Measurements from ENCODE around the gene SAXO1. TPM values are rescaled to one million over a fixed set of nuclear protein-coding genes. Genes with fewer than 3 reads are reported as not detected.

Gene SAXO1
- total RNA-seq, 1 donor from 2014 or later: 0.09 TPM

DNA sequence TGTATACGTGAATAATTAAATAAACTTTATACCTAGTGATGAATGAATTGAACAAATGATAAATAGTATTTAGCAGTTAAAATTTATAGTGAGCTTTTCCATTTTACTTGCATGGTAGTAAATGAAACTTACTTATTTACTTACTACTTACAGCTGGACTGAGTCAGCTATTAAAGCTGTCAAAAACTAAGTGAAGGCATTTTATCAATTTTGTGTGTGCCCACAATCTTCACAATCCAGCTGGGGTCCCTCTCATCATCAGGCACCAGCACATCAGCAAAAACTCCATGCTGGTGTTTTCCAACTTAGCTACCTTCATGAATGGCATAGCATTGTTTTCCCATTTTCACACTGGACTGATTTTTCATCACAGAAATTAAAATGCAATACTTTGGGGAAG, 81.1 kb downstream of the SAXO1 start:
- Mint-ChIP-seq H3K27me3 (ENCODE audit: insufficient read depth, low read depth) (peaks cover 5% of the 10 kb centered on the region), H3K4me1 (no peaks in the 10 kb centered on the region), H3K9me3 (no peaks in the 10 kb centered on the region), H3K36me3 (no peaks in the 10 kb centered on the region), H3K27ac (no peak overlapping the region), H3K4me3 (no peak overlapping the region)
- Histone ChIP-seq H3K27ac (no peak overlapping the region), H3K9ac (no peak overlapping the region), H3K4me1 (no peaks in the 10 kb centered on the region), H3F3A (ENCODE audit: low read depth) (no peaks in the 10 kb centered on the region), H3K79me2 (ENCODE audit: low read depth) (no peaks in the 10 kb centered on the region), H3K4me2 (no peak overlapping the region), H4K20me1 (ENCODE audit: low read depth) (no peaks in the 10 kb centered on the region), H2AFZ (replicated peaks) (no peak overlapping the region), H3K36me3 (no peaks in the 10 kb centered on the region), H3K27me3 (no peaks in the 10 kb centered on the region), H3K4me3 (no peak overlapping the region), H3K9me3 (ENCODE audit: low read depth) (no peaks in the 10 kb centered on the region)
- TF ChIP-seq, protein P1, sequence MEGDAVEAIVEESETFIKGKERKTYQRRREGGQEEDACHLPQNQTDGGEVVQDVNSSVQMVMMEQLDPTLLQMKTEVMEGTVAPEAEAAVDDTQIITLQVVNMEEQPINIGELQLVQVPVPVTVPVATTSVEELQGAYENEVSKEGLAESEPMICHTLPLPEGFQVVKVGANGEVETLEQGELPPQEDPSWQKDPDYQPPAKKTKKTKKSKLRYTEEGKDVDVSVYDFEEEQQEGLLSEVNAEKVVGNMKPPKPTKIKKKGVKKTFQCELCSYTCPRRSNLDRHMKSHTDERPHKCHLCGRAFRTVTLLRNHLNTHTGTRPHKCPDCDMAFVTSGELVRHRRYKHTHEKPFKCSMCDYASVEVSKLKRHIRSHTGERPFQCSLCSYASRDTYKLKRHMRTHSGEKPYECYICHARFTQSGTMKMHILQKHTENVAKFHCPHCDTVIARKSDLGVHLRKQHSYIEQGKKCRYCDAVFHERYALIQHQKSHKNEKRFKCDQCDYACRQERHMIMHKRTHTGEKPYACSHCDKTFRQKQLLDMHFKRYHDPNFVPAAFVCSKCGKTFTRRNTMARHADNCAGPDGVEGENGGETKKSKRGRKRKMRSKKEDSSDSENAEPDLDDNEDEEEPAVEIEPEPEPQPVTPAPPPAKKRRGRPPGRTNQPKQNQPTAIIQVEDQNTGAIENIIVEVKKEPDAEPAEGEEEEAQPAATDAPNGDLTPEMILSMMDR (IDR thresholded peaks at IDR 0.05): no peak
- TF ChIP-seq EZH2 (IDR thresholded peaks at IDR 0.05): no peak
- no peak for TF ChIP-seq EZH2phosphoT487 (IDR thresholded peaks at IDR 0.05)
- no peak for DNase-seq (ENCODE audit: low spot score)

DNA sequence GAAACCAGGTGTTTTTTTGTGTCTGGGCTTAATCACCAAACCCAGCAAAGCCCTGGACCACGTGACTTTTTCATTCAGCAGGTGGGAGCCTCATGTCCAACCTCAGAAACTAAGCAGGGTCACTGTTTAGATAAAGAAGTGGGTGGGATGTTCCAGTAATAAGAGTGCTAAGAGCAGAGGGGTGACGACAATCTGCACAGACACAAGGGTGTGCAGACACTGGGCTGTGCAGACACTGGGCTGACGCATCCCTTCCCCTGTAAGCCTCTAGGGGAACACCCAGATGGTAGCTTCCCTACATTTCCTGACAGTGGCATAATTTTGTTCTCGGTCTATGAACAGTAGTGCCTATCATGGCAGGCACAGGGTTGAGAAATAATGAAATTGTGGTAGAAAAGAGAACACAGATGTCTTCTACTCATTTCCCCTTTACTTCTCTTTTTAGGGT, 85.1 kb downstream of the SAXO1 start:
- Histone ChIP-seq H3F3A (ENCODE audit: low read depth) (no peaks in the 10 kb centered on the region), H3K36me3 (no peaks in the 10 kb centered on the region), H4K20me1 (ENCODE audit: low read depth) (no peaks in the 10 kb centered on the region), H2AFZ (replicated peaks) (no peak overlapping the region), H3K4me1 (no peaks in the 10 kb centered on the region), H3K4me2 (no peak overlapping the region), H3K79me2 (ENCODE audit: low read depth) (no peaks in the 10 kb centered on the region), H3K9me3 (ENCODE audit: low read depth) (no peaks in the 10 kb centered on the region), H3K4me3 (no peak overlapping the region), H3K27ac (no peak overlapping the region), H3K9ac (no peak overlapping the region), H3K27me3 (no peaks in the 10 kb centered on the region)
- DNase-seq (ENCODE audit: low spot score): no peak
- H3K4me1 Mint-ChIP-seq: no peaks in the 10 kb centered on the region
- H3K36me3 Mint-ChIP-seq: no peaks in the 10 kb centered on the region
- no peak overlapping the region for H3K4me3 Mint-ChIP-seq
- no peak overlapping the region for H3K27ac Mint-ChIP-seq
- H3K27me3 Mint-ChIP-seq (ENCODE audit: insufficient read depth, low read depth): peaks cover 9% of the 10 kb centered on the region
- TF ChIP-seq EZH2 (IDR thresholded peaks at IDR 0.05) (no peak), EZH2phosphoT487 (IDR thresholded peaks at IDR 0.05) (no peak)
- TF ChIP-seq, protein P1 (IDR thresholded peaks at IDR 0.05): no peak
- no peaks in the 10 kb centered on the region for H3K9me3 Mint-ChIP-seq

DNA sequence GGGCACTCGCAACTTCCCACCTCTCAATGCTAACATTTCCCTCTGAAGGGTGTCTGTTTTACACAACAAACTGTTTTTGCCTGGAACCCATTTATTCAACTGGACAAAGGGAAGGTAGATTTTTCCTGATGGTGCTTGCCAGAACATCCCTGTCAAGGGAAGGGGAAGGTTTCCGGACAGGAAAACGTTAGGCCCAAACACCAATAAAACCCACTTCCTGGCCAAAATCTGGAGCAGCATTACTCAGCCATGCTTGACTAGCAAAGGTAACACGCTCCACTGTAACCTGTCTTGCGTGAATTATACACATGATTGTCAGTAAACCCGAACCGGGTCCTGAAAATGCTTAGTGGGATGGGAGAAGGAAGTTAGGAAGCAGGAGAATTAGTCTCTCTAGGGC, 90.2 kb downstream of the SAXO1 start:
- H3F3A ChIP-seq (ENCODE audit: low read depth): peaks cover 9% of the 10 kb centered on the region
- no peak overlapping the region for H3K4me3 Mint-ChIP-seq
- no peaks in the 10 kb centered on the region for H4K20me1 ChIP-seq (ENCODE audit: low read depth)
- no peak overlapping the region for H3K9ac ChIP-seq
- no peaks in the 10 kb centered on the region for H3K9me3 ChIP-seq (ENCODE audit: low read depth)
- peaks cover 9% of the 10 kb centered on the region for H3K27me3 Mint-ChIP-seq (ENCODE audit: insufficient read depth, low read depth)
- H3K4me3 ChIP-seq: no peak overlapping the region
- H3K27ac ChIP-seq: no peak overlapping the region
- H3K36me3 Mint-ChIP-seq: no peaks in the 10 kb centered on the region
- no peaks in the 10 kb centered on the region for H3K9me3 Mint-ChIP-seq
- no peak for TF ChIP-seq EZH2 (IDR thresholded peaks at IDR 0.05)
- H3K4me1 ChIP-seq: peaks cover 13% of the 10 kb centered on the region
- no peaks in the 10 kb centered on the region for H3K4me1 Mint-ChIP-seq
- H3K4me2 ChIP-seq: no peak overlapping the region
- no peaks in the 10 kb centered on the region for H3K27me3 ChIP-seq
- no peaks in the 10 kb centered on the region for H3K36me3 ChIP-seq
- no peak overlapping the region for H3K27ac Mint-ChIP-seq
- no peak for DNase-seq (ENCODE audit: low spot score)
- no peak overlapping the region for H2AFZ ChIP-seq (replicated peaks)
- no peaks in the 10 kb centered on the region for H3K79me2 ChIP-seq (ENCODE audit: low read depth)

GRCh38 chr9:18941060-18941740, 91.8 kb downstream of the SAXO1 start:
- Histone ChIP-seq H3K36me3 (no peaks in the 10 kb centered on the region), H4K20me1 (ENCODE audit: low read depth) (no peaks in the 10 kb centered on the region), H3F3A (ENCODE audit: low read depth) (peaks cover 9% of the 10 kb centered on the region), H3K9ac (no peak overlapping the region), H3K4me1 (peaks cover 17% of the 10 kb centered on the region), H3K4me3 (no peak overlapping the region), H3K9me3 (ENCODE audit: low read depth) (no peaks in the 10 kb centered on the region), H2AFZ (replicated peaks) (no peak overlapping the region), H3K4me2 (no peak overlapping the region), H3K27me3 (no peaks in the 10 kb centered on the region), H3K27ac (no peak overlapping the region), H3K79me2 (ENCODE audit: low read depth) (no peaks in the 10 kb centered on the region)
- Mint-ChIP-seq H3K27ac (no peak overlapping the region), H3K36me3 (no peaks in the 10 kb centered on the region), H3K9me3 (no peaks in the 10 kb centered on the region), H3K4me1 (no peaks in the 10 kb centered on the region), H3K27me3 (ENCODE audit: insufficient read depth, low read depth) (peaks cover 6% of the 10 kb centered on the region), H3K4me3 (no peak overlapping the region)
- no peak for DNase-seq (ENCODE audit: low spot score)
- TF ChIP-seq EZH2 (IDR thresholded peaks at IDR 0.05): no peak
- no peak for TF ChIP-seq EZH2phosphoT487 (IDR thresholded peaks at IDR 0.05)
- TF ChIP-seq, protein P1 (IDR thresholded peaks at IDR 0.05): no peak

All from neural progenitor cell (in vitro differentiated cells).